Activated naive CD4-positive, alpha-beta T cell treated with anti-CD3 and anti-CD28 coated beads, Interleukin-2, amount 50 U/mL, for 72 hours (primary cell): Measurements from ENCODE around the gene SP2. TPM values are rescaled to one million over a fixed set of nuclear protein-coding genes. Genes with fewer than 3 reads are reported as not detected.

Experiments used
- ATAC-seq, 2 donors: fragments of 150-1000 bp; cut with Tn5 transposase; 2 replicates each; pipeline ENCODE4 v1.10.0; 2021; ENCODE audit warnings: mild to moderate bottlenecking in 2 of 2, moderate library complexity in 2 of 2
- DNase-seq, 2 donors: peaks; one replicate each; pipeline ENCODE4 v3.0.0; 2021 to 2022; ENCODE audit warnings: low spot score in 2 of 2
- H3K27ac Mint-ChIP-seq, 2 donors: one replicate each; pipeline ENCODE4 v1.8.0; 2022; ENCODE audit warnings: mild to moderate bottlenecking in 2 of 2, mixed read lengths in 2 of 2
- H3K36me3 Mint-ChIP-seq, 2 donors: one replicate each; pipeline ENCODE4 v1.8.0; 2022; ENCODE audit warnings: mixed read lengths in 2 of 2
- H3K9me3 Mint-ChIP-seq, 2 donors: one replicate each; pipeline ENCODE4 v1.8.0; 2022; ENCODE audit warnings: mixed read lengths in 2 of 2
- total RNA-seq, 2 donors: library from RNA; stranded (reverse); gene quantifications; one replicate each; pipeline ENCODE4 v1.2.3, GENCODE V29; 2022

Gene SP2
- total RNA-seq, 2 donors from 2014 or later, result 16.4 to 28.9 TPM

DNA sequence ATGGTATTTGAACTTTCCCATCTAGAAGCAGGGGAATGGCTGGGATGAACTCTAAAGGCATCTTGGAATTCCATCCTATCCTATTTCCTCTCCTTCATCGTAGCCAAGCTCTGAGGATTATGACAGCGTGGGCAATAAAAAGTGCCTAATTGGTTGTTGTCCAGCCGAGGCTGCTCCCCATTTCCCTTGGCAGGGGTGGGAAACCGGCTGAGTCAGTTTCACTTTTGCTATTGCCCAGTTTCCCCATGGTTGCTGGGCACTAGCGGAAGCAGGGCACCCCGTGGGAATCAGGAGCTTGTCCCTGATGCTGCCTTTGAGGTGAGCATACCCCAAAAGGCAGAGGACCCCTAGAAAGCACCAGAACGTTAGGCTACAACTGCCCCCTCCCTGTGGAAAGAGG is 13.8 kb upstream of the SP2 start:
- Mint-ChIP-seq H3K36me3 (no peaks in the 10 kb centered on the region), H3K9me3 (no peaks in the 10 kb centered on the region), H3K27ac (no peak overlapping the region)
- no peak for DNase-seq
- no peak for ATAC-seq

DNA sequence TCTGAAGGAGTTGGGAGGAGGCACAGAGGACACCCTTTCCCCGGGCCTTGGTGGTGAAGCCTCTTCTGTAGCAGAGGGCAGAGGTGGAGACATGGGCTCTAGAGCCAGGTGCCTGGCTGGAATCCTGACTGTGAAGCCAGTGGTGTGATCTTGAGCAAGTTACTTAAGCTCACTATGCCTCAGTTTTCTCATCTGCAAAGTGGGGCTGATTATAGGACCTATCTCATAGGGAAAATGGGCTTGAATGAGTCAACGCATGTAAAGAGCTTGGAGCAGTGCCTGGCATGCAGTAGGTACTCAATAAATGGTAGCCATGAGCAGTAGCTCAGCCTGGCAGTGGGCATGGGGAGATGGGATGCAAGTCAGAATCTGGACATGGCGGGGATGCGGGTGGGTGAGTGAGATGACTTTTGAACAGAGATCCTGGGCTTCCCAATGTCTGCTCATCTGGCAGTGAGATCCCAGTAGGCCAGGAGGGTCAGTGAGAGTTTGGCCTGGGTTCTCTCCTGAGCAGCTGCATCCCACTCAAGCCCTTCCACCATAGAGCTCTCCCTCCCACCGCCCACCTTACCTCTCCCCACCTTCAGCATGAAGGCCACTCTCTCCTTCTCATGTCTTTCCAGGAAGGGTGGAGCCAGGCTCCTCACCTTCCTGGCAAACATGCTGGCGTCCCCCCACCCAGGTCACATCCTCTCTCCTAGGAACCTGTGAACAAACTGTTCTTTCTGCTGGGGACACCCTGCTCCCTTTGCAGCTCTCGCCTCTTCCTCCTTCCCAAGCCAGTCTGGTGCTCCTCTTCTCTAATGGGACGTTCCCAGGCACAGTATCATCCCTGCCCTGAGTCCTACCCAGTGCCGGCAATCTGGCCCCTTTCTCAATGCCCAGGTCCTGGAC is 13.1 kb upstream of the SP2 start:
- Mint-ChIP-seq H3K36me3 (no peaks in the 10 kb centered on the region), H3K9me3 (no peaks in the 10 kb centered on the region), H3K27ac (no peak overlapping the region)
- ATAC-seq, result no peak
- no peak for DNase-seq

DNA sequence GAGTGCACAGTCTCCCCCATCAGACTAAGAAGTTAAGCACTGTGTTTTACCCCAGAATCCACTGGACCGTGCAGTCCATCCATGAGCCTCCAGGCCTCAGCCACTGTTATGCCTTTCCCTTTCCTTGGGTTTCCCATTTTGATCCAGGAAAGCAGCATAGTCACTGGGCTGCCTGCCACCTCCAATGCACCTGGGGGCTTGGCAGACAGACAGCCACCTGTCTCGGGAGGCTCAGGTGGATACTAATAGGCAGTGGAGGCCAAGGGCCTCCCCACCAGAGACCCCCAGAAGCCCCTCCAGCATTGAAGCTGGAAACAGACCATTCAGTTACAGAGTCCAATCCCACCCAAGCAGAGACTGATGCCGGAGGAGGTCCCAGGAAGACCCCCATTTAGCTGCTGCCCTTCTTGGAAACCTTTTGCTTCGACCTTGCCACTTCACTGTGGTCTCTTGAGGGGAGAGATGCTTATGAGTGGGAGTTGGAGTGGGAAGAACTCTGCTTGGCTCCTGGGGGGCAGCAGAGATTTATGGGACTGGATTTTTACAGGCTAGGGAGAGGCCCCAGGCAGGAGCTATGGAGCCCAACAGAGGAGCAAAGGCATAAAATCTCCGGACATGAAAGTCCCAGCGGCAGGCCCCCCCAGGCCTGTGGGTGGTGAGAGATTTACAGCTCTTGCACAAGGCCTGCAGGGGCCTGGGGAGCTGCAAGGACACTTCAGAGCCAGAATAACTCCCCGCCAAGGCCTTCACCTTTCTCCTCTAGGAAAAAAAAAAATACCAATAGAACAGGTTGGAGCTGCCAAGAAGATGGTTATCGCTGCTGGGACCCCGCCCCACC is 12.2 kb upstream of the SP2 start:
- Mint-ChIP-seq H3K27ac (no peak overlapping the region), H3K36me3 (no peaks in the 10 kb centered on the region)
- no peak for DNase-seq

DNA sequence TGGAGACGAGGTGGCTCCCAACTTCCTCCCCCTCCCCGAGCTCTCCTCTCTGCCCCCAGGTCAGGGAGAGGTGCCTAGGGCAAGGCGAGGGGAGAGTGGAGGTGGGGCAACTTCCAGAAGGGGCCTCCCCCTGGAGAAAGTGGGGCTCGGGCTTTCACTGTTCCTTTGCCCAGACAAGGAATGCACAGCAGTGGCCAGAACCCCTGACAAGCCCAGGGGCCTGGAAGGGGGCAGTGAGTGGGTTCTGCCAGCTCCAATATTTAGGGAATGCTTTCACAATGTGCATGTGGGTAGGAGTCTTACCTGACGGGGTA is 11.7 kb upstream of the SP2 start:
- DNase-seq, result no peak
- ATAC-seq, result no peak
- Mint-ChIP-seq H3K27ac (no peak overlapping the region), H3K36me3 (no peaks in the 10 kb centered on the region), H3K9me3 (no peaks in the 10 kb centered on the region)

More for the DNA sequence above, 12.2 kb upstream of the SP2 start:
- ATAC-seq, result no peak
- H3K9me3 Mint-ChIP-seq, result no peaks in the 10 kb centered on the region

DNA sequence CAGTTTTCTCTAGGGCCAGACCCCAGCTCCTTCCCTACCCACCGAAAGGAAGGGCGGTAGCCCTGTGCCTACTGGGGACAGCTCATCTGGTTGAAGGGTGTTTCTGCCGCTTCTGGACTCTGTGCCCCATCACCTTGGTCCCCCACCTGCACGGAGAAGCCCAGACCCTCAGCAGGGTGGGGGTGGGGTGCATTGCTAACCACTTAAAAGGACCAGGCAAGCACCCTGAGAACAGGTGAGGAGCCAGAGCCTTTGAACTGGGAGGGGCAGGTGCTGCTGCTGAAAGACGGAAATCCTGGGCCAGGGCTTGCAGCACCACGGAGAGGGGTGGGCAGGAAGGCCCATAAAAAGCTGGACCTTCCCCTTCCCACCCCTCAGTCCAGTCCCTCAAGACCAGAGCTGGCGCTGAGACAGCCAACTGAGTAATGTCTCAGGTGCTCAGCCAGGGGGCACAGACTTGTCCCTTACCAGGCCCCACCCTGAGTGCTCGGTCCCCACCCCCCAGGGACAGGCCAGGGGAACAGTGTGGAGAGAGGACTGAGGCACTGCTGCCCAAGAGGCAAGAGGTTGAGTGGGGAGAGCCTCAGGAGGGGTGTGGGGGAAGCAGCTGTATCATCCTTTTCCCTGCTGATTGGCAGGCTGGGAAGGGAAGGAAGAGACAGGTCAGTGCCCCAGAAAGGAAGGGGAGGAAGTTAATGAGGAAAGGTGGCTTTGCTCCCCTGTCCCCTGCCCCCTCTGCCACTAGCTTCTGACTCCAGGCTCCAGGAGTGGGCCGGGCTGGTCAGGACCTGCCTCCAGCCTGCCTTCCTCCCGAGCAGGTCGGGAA is 10.9 kb upstream of the SP2 start:
- no peak for DNase-seq
- peak overlapping the region in 1 of 2 donors; percentile 59 for H3K27ac Mint-ChIP-seq
- no peak for ATAC-seq
- H3K9me3 Mint-ChIP-seq, result no peaks in the 10 kb centered on the region
- H3K36me3 Mint-ChIP-seq, result no peaks in the 10 kb centered on the region

DNA sequence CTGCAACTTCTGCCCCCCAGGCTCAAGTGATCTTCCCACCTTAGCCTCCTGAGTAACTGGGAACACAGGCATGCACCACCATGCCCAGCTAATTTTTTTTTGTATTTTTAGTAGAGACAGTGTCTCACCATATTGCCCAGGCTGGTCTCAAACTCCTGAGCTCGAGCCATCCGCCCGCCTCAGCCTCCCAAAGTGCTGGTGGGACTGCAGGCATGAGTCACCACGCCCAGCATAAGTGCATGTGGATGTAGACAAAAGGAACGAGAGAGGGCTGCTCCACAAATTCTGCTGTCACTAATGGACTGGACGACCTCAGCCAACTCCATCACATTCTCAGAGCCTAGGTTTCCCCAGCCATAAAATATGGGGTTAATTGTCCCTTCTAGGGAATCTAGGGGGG is 7.7 kb upstream of the SP2 start:
- H3K9me3 Mint-ChIP-seq, result no peaks in the 10 kb centered on the region
- no peaks in the 10 kb centered on the region for H3K36me3 Mint-ChIP-seq
- DNase-seq, result no peak
- no peak for ATAC-seq
- H3K27ac Mint-ChIP-seq, result peak overlapping the region in 1 of 2 donors; percentile 48

DNA sequence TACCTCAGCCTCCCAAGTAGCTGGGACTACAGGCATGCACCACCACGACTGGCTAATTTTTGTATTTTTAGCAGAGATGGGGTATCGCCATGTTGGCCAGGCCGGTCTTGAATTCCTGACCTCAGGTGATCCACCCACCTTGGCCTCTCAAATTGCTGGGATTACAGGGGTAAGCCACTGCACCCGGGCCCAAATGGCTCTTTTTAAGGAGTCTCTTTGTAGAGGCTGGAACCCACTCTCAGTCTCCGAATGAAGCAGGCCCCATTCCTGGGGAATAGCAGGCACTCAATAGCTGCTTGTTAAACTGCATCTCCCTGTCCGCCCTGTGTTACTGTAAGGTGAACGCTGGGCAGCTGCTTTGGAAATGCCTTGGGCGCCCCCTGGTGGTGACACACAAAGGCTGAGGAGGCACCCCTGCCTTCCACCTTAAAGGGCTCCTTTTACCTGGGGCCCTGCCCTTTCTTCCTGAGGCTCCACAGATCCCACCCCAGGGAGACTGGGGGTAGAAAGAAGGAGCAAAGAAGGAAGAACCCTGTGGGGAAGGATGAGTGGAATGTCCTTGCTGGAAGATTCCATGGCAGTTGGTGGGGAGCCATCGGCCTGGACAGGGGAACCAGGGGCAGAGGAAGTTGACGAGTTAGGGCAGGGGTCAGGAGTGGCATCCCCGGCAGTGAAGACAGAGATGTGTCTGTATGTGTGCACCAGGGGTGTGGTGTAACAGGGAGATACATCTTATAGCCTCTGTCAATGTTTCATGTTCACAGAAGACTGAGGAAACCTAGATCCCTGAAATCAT is 6.1 kb upstream of the SP2 start:
- Mint-ChIP-seq H3K36me3 (no peaks in the 10 kb centered on the region), H3K9me3 (no peaks in the 10 kb centered on the region), H3K27ac (peak overlapping the region in 1 of 2 donors; percentile 77)
- ATAC-seq (peak; percentile 98 to 100), DNase-seq (peak; percentile 87 to 94)

DNA sequence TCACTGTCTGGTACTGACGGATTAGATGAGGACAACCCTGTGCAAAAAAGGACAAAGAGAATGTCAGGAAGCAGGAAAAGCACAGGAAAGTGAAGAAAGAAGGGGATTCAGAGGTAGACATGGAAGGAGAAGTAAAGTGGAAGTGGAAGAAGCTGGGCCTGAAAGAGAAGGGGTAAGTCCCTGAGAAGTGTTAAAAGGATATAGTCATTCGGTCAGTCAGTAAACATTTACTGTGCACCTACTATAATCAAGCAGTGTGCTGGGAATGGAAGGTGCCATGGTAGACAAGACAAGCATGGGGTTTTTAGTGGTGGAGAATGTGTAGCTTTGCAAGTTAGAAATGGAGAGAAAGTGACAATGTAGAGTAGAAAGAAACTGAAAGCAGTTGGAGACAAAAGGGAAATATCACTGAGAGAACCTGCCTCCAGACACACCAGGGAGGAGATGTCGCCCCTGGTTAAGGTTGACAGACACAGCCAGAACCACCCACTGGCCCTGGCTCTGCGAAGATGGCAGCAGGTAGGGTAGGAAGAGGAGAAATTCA is 4.4 kb upstream of the SP2 start:
- Mint-ChIP-seq H3K9me3 (no peaks in the 10 kb centered on the region), H3K27ac (peak overlapping the region in 1 of 2 donors; percentile 9), H3K36me3 (peaks cover 0 to 8% of the 10 kb centered on the region in 2 donors)
- no peak for ATAC-seq
- DNase-seq, result no peak

DNA sequence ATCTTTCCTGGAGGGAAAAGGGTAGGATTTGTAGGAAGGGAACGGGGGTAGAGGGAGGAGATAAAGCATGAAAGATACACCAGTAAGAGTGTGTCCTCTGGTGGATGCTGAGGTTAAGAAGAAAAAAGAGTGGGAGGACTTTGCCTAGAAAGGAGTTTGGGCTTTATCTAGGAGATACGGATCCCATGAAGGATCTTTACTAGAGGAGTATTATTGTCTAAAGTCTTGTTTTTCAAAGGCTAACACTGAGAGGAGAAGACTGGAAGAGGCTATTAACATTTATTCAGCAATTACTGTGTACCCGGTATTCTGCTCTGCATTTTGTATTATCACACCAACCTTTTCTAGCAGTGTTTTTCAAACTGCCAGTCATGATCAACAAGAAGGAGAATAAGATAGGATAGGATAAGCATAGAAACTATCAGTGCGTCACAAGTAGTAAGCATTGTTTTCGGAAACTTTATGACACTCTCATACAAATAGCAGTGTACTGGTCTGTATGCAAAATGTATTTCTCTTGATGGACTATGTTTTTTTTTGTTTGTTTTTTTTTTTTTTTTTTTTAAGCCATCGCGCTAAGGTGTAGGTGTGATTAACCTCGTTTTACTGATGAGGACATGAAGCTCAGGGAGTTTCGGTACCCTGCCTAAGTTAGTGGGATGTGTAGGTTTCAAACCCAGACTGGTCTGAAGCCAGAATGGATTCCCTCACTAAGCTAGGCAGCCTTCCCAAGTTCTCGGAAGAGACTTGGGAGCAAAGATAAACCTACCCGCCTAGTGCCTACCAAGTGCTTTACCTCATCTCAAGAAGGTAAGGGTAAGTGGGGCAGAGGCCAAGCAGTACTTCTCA is 1.3 kb upstream of the SP2 start:
- Mint-ChIP-seq H3K27ac (peak overlapping the region; percentile 95 to 98), H3K36me3 (peaks cover 0 to 21% of the 10 kb centered on the region in 2 donors), H3K9me3 (no peaks in the 10 kb centered on the region)
- ATAC-seq, result no peak
- DNase-seq, result no peak

DNA sequence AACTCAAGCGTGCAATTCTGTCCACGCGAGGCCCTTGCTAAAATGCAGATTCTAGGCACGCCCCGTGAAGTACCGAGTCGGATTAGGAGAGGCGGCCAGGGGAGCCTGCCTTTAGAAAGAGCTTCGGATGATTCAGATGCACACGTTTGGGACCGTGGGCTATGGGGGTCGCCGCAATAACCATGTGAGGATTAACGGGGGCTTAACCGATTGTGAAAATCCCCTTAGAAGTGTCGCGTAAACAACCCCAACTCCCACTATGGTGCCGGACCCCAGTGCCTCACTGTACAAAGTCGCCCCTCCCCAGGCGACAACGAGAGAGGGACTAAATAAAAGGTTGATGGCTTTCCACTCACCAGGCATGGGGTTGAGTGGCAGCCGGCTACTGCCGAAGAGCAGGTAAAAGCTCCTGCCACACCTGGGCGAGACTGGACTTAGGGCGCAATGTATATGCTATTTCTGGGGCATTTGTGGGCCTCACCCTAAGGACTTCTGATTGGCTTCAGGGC is 635 bp upstream of the SP2 start:
- Mint-ChIP-seq H3K27ac (peak overlapping the region; percentile 95 to 98), H3K36me3 (peaks cover 0 to 21% of the 10 kb centered on the region in 2 donors), H3K9me3 (no peaks in the 10 kb centered on the region)
- ATAC-seq (no peak), DNase-seq (no peak)

DNA sequence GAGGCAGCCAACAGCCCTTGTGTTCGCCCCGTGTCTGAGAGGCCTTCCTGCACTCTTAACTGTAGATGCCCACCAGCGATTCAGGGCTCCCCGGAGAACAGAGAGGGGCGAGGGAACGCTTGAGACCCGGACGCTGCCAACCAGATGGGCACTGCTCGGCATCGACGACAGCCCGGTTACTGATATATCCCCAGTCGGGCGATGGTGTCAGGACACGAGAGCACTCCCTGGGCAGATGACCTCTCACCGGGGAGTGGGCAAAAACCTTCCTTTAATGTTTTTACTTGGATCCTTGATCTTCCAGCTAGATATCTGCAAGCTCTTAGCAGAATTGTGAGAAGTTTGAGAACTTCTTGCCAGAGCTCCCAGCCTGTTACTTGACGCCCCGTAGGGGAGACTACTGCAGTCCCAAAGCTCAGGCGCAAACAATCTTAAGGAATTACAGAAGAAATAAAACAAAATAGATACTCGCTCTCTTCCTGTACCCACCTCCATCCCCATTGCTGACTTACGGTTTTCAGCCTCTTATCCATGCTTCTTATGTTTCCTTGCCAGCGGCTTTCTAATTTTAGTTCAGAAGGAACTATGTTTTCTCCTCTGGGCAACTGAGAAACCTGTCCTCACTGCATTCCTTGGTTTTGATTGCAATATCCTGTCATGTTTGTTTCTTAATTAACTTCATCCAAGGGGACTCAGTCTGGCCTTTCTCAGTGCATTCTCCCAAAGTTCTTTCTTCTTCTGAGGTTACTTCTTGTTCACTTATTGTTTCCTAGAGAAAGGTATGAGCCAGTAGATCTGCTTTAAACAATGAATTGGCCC is 845 bp downstream of the SP2 start:
- DNase-seq (no peak), ATAC-seq (no peak)
- Mint-ChIP-seq H3K36me3 (peaks cover 0 to 21% of the 10 kb centered on the region in 2 donors), H3K9me3 (no peaks in the 10 kb centered on the region), H3K27ac (peak overlapping the region; percentile 94 to 95)

DNA sequence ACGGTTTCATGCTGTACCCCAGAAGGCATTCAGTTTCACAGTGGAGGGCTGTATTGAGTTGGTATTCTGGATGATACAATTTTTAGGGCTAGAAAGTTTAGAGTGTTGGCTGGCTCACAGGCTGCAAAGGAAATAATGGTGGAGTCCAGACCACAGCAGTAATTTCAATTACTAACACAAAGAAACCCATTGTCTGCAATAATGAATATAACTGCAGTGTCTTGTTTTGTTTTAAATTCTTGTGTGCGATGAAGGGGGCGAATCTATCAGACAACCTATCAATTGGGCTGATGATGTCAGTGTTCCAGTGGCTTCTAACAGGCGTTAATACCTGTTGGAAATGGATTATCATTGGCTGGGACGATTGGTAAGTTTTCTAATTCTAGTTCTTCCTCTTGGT is 1.5 kb downstream of the SP2 start:
- peaks cover 0 to 21% of the 10 kb centered on the region in 2 donors for H3K36me3 Mint-ChIP-seq
- H3K27ac Mint-ChIP-seq, result peak overlapping the region in 1 of 2 donors; percentile 95
- no peaks in the 10 kb centered on the region for H3K9me3 Mint-ChIP-seq
- ATAC-seq (no peak), DNase-seq (no peak)

DNA sequence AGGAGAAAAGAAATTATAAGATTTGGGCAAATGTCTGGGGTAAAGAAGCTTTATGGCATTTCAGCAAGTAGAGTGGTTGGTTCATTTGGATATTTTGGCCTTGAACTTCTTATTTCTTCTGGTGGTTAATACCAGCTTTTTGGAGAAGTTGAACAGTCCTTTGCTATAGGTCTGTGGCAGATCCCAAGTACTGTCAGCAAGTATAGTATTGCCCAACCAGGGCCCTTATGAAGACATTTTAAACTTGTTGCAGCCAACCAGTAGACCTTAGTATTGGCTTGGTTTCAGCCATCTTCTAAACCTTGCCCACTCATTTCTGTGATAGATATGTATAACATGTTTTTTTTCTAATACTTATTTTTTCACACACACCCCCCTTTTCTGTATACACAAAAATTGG is 2.2 kb downstream of the SP2 start:
- H3K9me3 Mint-ChIP-seq, result no peaks in the 10 kb centered on the region
- H3K36me3 Mint-ChIP-seq, result peaks cover 0 to 21% of the 10 kb centered on the region in 2 donors
- DNase-seq (no peak), ATAC-seq (no peak)
- no peak overlapping the region for H3K27ac Mint-ChIP-seq

DNA sequence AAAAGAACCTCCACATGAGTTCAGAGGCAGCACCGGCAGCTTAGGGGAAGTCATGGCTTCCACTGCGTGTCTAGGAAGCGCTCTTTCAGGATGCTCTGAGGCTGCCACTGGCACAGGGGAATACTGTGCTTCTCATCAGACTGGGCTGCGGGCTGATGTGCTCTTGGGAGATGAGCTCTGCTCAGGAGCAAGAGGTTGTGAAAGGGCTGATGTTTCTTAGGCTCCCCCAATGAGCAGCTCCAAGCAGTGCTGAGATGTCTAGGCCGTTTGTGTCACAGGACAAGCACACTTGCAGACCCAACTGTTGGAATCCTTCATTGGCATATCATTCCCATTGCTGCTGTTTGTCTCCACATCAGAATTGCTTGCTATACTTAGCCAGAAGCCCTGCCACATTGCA is 3.6 kb downstream of the SP2 start:
- peaks cover 0 to 21% of the 10 kb centered on the region in 2 donors for H3K36me3 Mint-ChIP-seq
- DNase-seq (no peak), ATAC-seq (no peak)
- no peaks in the 10 kb centered on the region for H3K9me3 Mint-ChIP-seq
- H3K27ac Mint-ChIP-seq, result no peak overlapping the region
